IMR-90 (cell line): Measurements from ENCODE around the gene CTDP1. TPM values are rescaled to one million over a fixed set of nuclear protein-coding genes. Genes with fewer than 3 reads are reported as not detected.

Source experiments
- ATAC-seq: fragments of 200-7000 bp; cut with Tn5 transposase; 2 replicates; pipeline ENCODE4 v1.9.1; 2020; ENCODE audit warnings: low read depth, mild to moderate bottlenecking, moderate library complexity
- BruUV-seq: library from RNA; stranded (reverse); fragments of 400-500 nt; replicated peaks from 2 replicates; lab custom pipeline; 2021; lab: Mats Ljungman, UMichigan
- CTCF ChIA-PET: fragments of 300-600 bp; formaldehyde crosslinking; extraction: SDS; loops from one replicate; lab custom pipeline; 2021; ENCODE audit warnings: antibody characterized with exemption; lab: Yijun Ruan, JAX
- POLR2A ChIA-PET: fragments of 300-600 bp; sonication (Branson Sonifier 250); formaldehyde crosslinking; loops from one replicate; lab custom pipeline; 2022; ENCODE audit warnings: antibody characterized with exemption; ENCODE audit not compliant: unreplicated experiment; lab: Charles Lee
- DNase-seq: peaks from one replicate; pipeline ENCODE4 v3.0.0; 2013
- H2AFZ ChIP-seq: replicated peaks from 2 replicates; pipeline ENCODE3; 2013; ENCODE audit warnings: low read length, mild to moderate bottlenecking; ENCODE audit not compliant: poor library complexity
- H2AK5ac ChIP-seq: 2 replicates; pipeline ENCODE4 v1.6.1; 2013; ENCODE audit warnings: low read depth, low read length, inconsistent platforms
- H2AK9ac ChIP-seq: replicated peaks from 2 replicates; pipeline ENCODE3; 2013; ENCODE audit warnings: mild to moderate bottlenecking, low read depth, low read length, moderate library complexity; ENCODE audit not compliant: poor library complexity
- H2BK120ac ChIP-seq: 2 replicates; pipeline ENCODE4 v1.6.1; 2013; ENCODE audit warnings: low read depth, low read length, inconsistent platforms
- H2BK15ac ChIP-seq: 3 replicates; pipeline ENCODE4 v1.6.1; 2013; ENCODE audit warnings: low read depth, low read length, inconsistent platforms
- H2BK20ac ChIP-seq: 2 replicates; pipeline ENCODE4 v1.6.1; 2013; ENCODE audit warnings: low read depth, mild to moderate bottlenecking, inconsistent platforms, low read length, moderate library complexity
- H2BK5ac ChIP-seq: 2 replicates; pipeline ENCODE4 v1.6.1; 2013; ENCODE audit warnings: mild to moderate bottlenecking, low read depth, low read length, inconsistent platforms; ENCODE audit not compliant: poor library complexity, severe bottlenecking
- H3K14ac ChIP-seq: replicated peaks from 2 replicates; pipeline ENCODE4 v1.6.1; 2013; ENCODE audit warnings: low read depth, low read length, inconsistent platforms
- H3K18ac ChIP-seq: 2 replicates; pipeline ENCODE4 v1.6.1; 2013; ENCODE audit warnings: low read depth, low read length, control low read depth
- H3K23ac ChIP-seq: 2 replicates; pipeline ENCODE4 v1.6.1; 2013; ENCODE audit warnings: low read depth, low read length, inconsistent platforms
- H3K27ac ChIP-seq: 2 replicates; pipeline ENCODE4 v1.5.1; 2013; ENCODE audit warnings: mild to moderate bottlenecking, control low read depth, low read length; ENCODE audit not compliant: insufficient read depth
- H3K27me3 ChIP-seq: 2 replicates; pipeline ENCODE4 v1.6.1; 2013; ENCODE audit warnings: low read length; ENCODE audit not compliant: control insufficient read depth, insufficient read depth
- H3K36me3 ChIP-seq: 2 replicates; pipeline ENCODE4 v1.6.1; 2013; ENCODE audit warnings: low read length, mixed read lengths; ENCODE audit not compliant: control insufficient read depth, insufficient read depth
- H3K4ac ChIP-seq: 2 replicates; pipeline ENCODE4 v1.6.1; 2013; ENCODE audit warnings: low read depth, low read length, inconsistent platforms
- H3K4me1 ChIP-seq: 2 replicates; pipeline ENCODE4 v1.6.1; 2013; ENCODE audit warnings: low read length, mixed read lengths; ENCODE audit not compliant: control insufficient read depth, insufficient read depth
- H3K4me2 ChIP-seq: 2 replicates; pipeline ENCODE4 v1.6.1; 2013; ENCODE audit warnings: low read depth, mild to moderate bottlenecking, control low read depth, low read length, moderate library complexity
- H3K4me3 ChIP-seq: 2 replicates; pipeline ENCODE4 v1.5.1; 2013; ENCODE audit warnings: low read depth, mild to moderate bottlenecking, control low read depth, low read length, moderate library complexity; ENCODE audit not compliant: insufficient read depth
- H3K56ac ChIP-seq: 2 replicates; pipeline ENCODE4 v1.6.1; 2013; ENCODE audit warnings: low read length, inconsistent platforms; ENCODE audit not compliant: insufficient read depth; ENCODE audit errors: extremely low read depth
- H3K79me1 ChIP-seq, 2 experiments: 2 replicates each; pipeline ENCODE4 v1.6.1; 2013; ENCODE audit warnings: low read length in 2 of 2, inconsistent platforms in 1 of 2, low read depth in 1 of 2
- H3K9ac ChIP-seq: 2 replicates; pipeline ENCODE4 v1.6.1; 2013; ENCODE audit warnings: low read depth, low read length, control low read depth
- H3K9me1 ChIP-seq: 2 replicates; pipeline ENCODE4 v1.6.1; 2013; ENCODE audit warnings: low read length, inconsistent platforms; ENCODE audit not compliant: insufficient read depth
- H3K9me3 ChIP-seq: 2 replicates; pipeline ENCODE4 v1.6.1; 2013; ENCODE audit warnings: low read length; ENCODE audit not compliant: control insufficient read depth, insufficient read depth
- H4K20me1 ChIP-seq: 2 replicates; pipeline ENCODE4 v1.6.1; 2013; ENCODE audit warnings: low read length, inconsistent platforms; ENCODE audit not compliant: insufficient read depth
- H4K5ac ChIP-seq: 2 replicates; pipeline ENCODE4 v1.6.1; 2013; ENCODE audit warnings: mild to moderate bottlenecking, low read depth, low read length, control low read depth
- H4K8ac ChIP-seq, 2 experiments: 2 replicates each; pipeline ENCODE4 v1.6.1; 2013; ENCODE audit warnings: low read depth in 2 of 2, low read length in 2 of 2, control low read depth in 1 of 2, inconsistent platforms in 1 of 2
- H4K91ac ChIP-seq: 2 replicates; pipeline ENCODE4 v1.6.1; 2013; ENCODE audit warnings: low read depth, low read length, inconsistent platforms; ENCODE audit not compliant: insufficient read depth
- BHLHE40 ChIP-seq: fragments of 150-350 bp; IDR thresholded peaks from 2 replicates; pipeline ENCODE4 v1.6.1; 2016; ENCODE audit warnings: mild to moderate bottlenecking, low read depth, low read length
- CEBPB ChIP-seq: IDR thresholded peaks from 2 replicates; pipeline ENCODE4 v1.6.1; 2012; ENCODE audit warnings: low read depth, low read length, improper control_type of control experiment
- CHD1 ChIP-seq: IDR thresholded peaks from 2 replicates; pipeline ENCODE4 v1.6.1; 2012; ENCODE audit warnings: low read depth, low read length, improper control_type of control experiment
- CTCF ChIP-seq: conservative IDR thresholded peaks from 2 replicates; pipeline ENCODE4 v1.5.1; 2012; ENCODE audit warnings: mild to moderate bottlenecking, low read depth, low read length, improper control_type of control experiment
- ELK1 ChIP-seq: fragments of 150-350 bp; IDR thresholded peaks from 2 replicates; pipeline ENCODE4 v1.6.1; 2016; ENCODE audit warnings: low read depth, mild to moderate bottlenecking, low read length, moderate library complexity, borderline replicate concordance
- FOS ChIP-seq: fragments of 150-350 bp; IDR thresholded peaks from 2 replicates; pipeline ENCODE4 v1.6.1; 2016; ENCODE audit warnings: low read depth, low read length
- MAFK ChIP-seq: IDR thresholded peaks from 2 replicates; pipeline ENCODE4 v1.6.1; 2012; ENCODE audit warnings: low read depth, low read length, improper control_type of control experiment
- MAZ ChIP-seq: IDR thresholded peaks from 2 replicates; pipeline ENCODE4 v1.6.1; 2012; ENCODE audit warnings: low read depth, mild to moderate bottlenecking, low read length, improper control_type of control experiment, moderate library complexity, borderline replicate concordance
- MXI1 ChIP-seq: IDR thresholded peaks from 2 replicates; pipeline ENCODE4 v1.6.1; 2012; ENCODE audit warnings: low read depth, mild to moderate bottlenecking, low read length, moderate library complexity, borderline replicate concordance
- NFE2L2 ChIP-seq: fragments of 150-350 bp; IDR thresholded peaks from 2 replicates; pipeline ENCODE4 v1.6.1; 2016; ENCODE audit warnings: low read depth, mild to moderate bottlenecking, low read length
- POLR2A ChIP-seq: IDR thresholded peaks from 2 replicates; pipeline ENCODE4 v1.6.1; 2012; ENCODE audit warnings: mild to moderate bottlenecking, low read depth, low read length
- RAD21 ChIP-seq: IDR thresholded peaks from 2 replicates; pipeline ENCODE4 v1.6.1; 2012; ENCODE audit warnings: low read length, improper control_type of control experiment
- RCOR1 ChIP-seq: IDR thresholded peaks from 2 replicates; pipeline ENCODE4 v1.6.1; 2012; ENCODE audit warnings: mild to moderate bottlenecking, low read length, improper control_type of control experiment; ENCODE audit not compliant: insufficient replicate concordance
- RFX5 ChIP-seq: IDR thresholded peaks from 2 replicates; pipeline ENCODE4 v1.8.0; 2012; ENCODE audit warnings: low read depth, mild to moderate bottlenecking, low read length, moderate library complexity
- SMC3 ChIP-seq: fragments of 150-350 bp; IDR thresholded peaks from 2 replicates; pipeline ENCODE4 v1.6.1; 2016; ENCODE audit warnings: low read depth, mild to moderate bottlenecking, antibody characterized with exemption, low read length, moderate library complexity
- USF2 ChIP-seq: fragments of 150-350 bp; IDR thresholded peaks from 2 replicates; pipeline ENCODE4 v1.6.1; 2017; ENCODE audit warnings: mild to moderate bottlenecking, antibody characterized with exemption, low read length, low read depth
- WGBS, 2 experiments: methylation state at CpG; one replicate each; pipeline versions ENCODE4 v1.1.5 to v1.1.7; 2013; ENCODE audit warnings: missing lambda C conversion rate in 2 of 2; ENCODE audit not compliant: insufficient read length in 1 of 2; ENCODE audit errors: extremely low coverage in 2 of 2; 5-methylcytosine and 5-hydroxymethylcytosine counted together
- dilution Hi-C: fragments of 300-500 bp; cut with HindIII; formaldehyde crosslinking; loops from one replicate; pipeline ENCODE4 v1.14.3; 2018; ENCODE audit warnings: low sequenced_read_pairs; ENCODE audit not compliant: unreplicated experiment
- in situ Hi-C: fragments of 300-500 bp; cut with MboI; formaldehyde crosslinking; loops from 3 replicates; pipeline ENCODE4 v1.14.3; 2019; ENCODE audit warnings: low sequenced_read_pairs, inconsistent platforms, mixed read lengths
- intact Hi-C: fragments of 100-400 bp; cut with micrococcal nuclease; formaldehyde crosslinking; loops from 2 replicates; pipeline ENCODE4 v1.10.0; 2022
- polyA plus RNA-seq, 3 experiments: library from polyadenylated mRNA; depleted of rRNA; stranded (reverse); fragments of >200 nt; gene quantifications; 2 replicates each; pipeline ENCODE4 v1.2.3, GENCODE V29; 2012; ENCODE audit warnings: low replicate concordance in 1 of 3
- total RNA-seq: library from RNA; depleted of rRNA; stranded (reverse); fragments of >200 nt; gene quantifications from 2 replicates; pipeline ENCODE4 v1.2.3, GENCODE V29; 2012

CTDP1 gene
- total and polyA plus RNA-seq, 2 of the 4 experiments (the other 2 are of a cell fraction) = 13.4 to 17.6 TPM

GRCh38 chr18:79677840-79678239 is 1.8 kb upstream of the CTDP1 start:
- ChIA-PET CTCF (no interaction called here), POLR2A (no interaction called here)
- Histone ChIP-seq H3K18ac (no peak overlapping the region), H2AFZ (no peak overlapping the region), H3K27ac (no peak overlapping the region), H4K20me1 (peaks cover 25% of the 10 kb centered on the region), H4K91ac (no peak overlapping the region), H3K4me2 (peak overlapping the region; percentile 96; the same call in 1 of the 2 replicates), H2AK5ac (0 out of 2 replicates have a peak overlapping the region, but pooled peaks have one; percentile 7), H4K8ac (0 out of 4 replicates have a peak overlapping the region, but pooled peaks of 1 of the 2 experiments have one; percentile 81), H2BK120ac (no peak overlapping the region), H4K5ac (no peak overlapping the region), H2AK9ac (peak overlapping the region; percentile 37), H3K36me3 (peaks cover 2% of the 10 kb centered on the region; the same call in 1 of the 2 replicates), H3K9ac (no peak overlapping the region), H2BK15ac (no peak overlapping the region), H3K4me3 (no peak overlapping the region; the same call in 1 of the 2 replicates), H3K23ac (no peak overlapping the region), H3K9me3 (no peaks in the 10 kb centered on the region), H3K27me3 (no peaks in the 10 kb centered on the region), H2BK20ac (no peak overlapping the region), H3K9me1 (peaks cover 24% of the 10 kb centered on the region; the same call in 1 of the 2 replicates), H3K56ac (no peak overlapping the region), H2BK5ac (no peak overlapping the region), H3K14ac (no peak overlapping the region), H3K4me1 (peaks cover 9% of the 10 kb centered on the region), H3K79me1 (peaks cover 24 to 50% of the 10 kb centered on the region in 2 experiments), H3K4ac (no peak overlapping the region)
- ATAC-seq = no peak
- intact Hi-C loops = no loop called here
- no peak for TF ChIP-seq MAFK
- TF ChIP-seq CEBPB = no peak
- no peak for TF ChIP-seq MAZ
- TF ChIP-seq RAD21 = no peak
- no peak for TF ChIP-seq RFX5
- no peak for TF ChIP-seq FOS
- no peak for TF ChIP-seq RCOR1
- no peak for TF ChIP-seq CTCF
- TF ChIP-seq SMC3 = no peak
- TF ChIP-seq MXI1 = no peak
- TF ChIP-seq BHLHE40 = no peak
- TF ChIP-seq NFE2L2 = no peak
- TF ChIP-seq CHD1 = no peak
- no peak for TF ChIP-seq USF2
- no peak for TF ChIP-seq ELK1
- TF ChIP-seq POLR2A = no peak
- dilution Hi-C loops = no loop called here
- in situ Hi-C loops = no loop called here
- DNase-seq = no peak
- WGBS, 2 experiments = no CpG with 5 or more reads among the region's 9 CpGs
- TSS peak; percentile 76 for BruUV-seq
